IMR-90 (cell line): ENCODE measurements around the gene MSANTD1. TPM values are rescaled to one million over a fixed set of nuclear protein-coding genes. Genes with fewer than 3 reads are reported as not detected.

Source experiments
- ATAC-seq: fragments of 200-7000 bp; cut with Tn5 transposase; 2 replicates; pipeline ENCODE4 v1.9.1; 2020; ENCODE audit warnings: low read depth, mild to moderate bottlenecking, moderate library complexity
- BruUV-seq: library from RNA; stranded (reverse); fragments of 400-500 nt; replicated peaks from 2 replicates; lab custom pipeline; 2021; lab: Mats Ljungman, UMichigan
- CTCF ChIA-PET: fragments of 300-600 bp; formaldehyde crosslinking; extraction: SDS; loops from one replicate; lab custom pipeline; 2021; ENCODE audit warnings: antibody characterized with exemption; lab: Yijun Ruan, JAX
- POLR2A ChIA-PET: fragments of 300-600 bp; sonication (Branson Sonifier 250); formaldehyde crosslinking; loops from one replicate; lab custom pipeline; 2022; ENCODE audit warnings: antibody characterized with exemption; ENCODE audit not compliant: unreplicated experiment; lab: Charles Lee
- DNase-seq: peaks from one replicate; pipeline ENCODE4 v3.0.0; 2013
- H2AFZ ChIP-seq: replicated peaks from 2 replicates; pipeline ENCODE3; 2013; ENCODE audit warnings: low read length, mild to moderate bottlenecking; ENCODE audit not compliant: poor library complexity
- H2AK5ac ChIP-seq: 2 replicates; pipeline ENCODE4 v1.6.1; 2013; ENCODE audit warnings: low read depth, low read length, inconsistent platforms
- H2AK9ac ChIP-seq: replicated peaks from 2 replicates; pipeline ENCODE3; 2013; ENCODE audit warnings: mild to moderate bottlenecking, low read depth, low read length, moderate library complexity; ENCODE audit not compliant: poor library complexity
- H2BK120ac ChIP-seq: 2 replicates; pipeline ENCODE4 v1.6.1; 2013; ENCODE audit warnings: low read depth, low read length, inconsistent platforms
- H2BK15ac ChIP-seq: 3 replicates; pipeline ENCODE4 v1.6.1; 2013; ENCODE audit warnings: low read depth, low read length, inconsistent platforms
- H2BK20ac ChIP-seq: 2 replicates; pipeline ENCODE4 v1.6.1; 2013; ENCODE audit warnings: low read depth, mild to moderate bottlenecking, inconsistent platforms, low read length, moderate library complexity
- H2BK5ac ChIP-seq: 2 replicates; pipeline ENCODE4 v1.6.1; 2013; ENCODE audit warnings: mild to moderate bottlenecking, low read depth, low read length, inconsistent platforms; ENCODE audit not compliant: poor library complexity, severe bottlenecking
- H3K14ac ChIP-seq: replicated peaks from 2 replicates; pipeline ENCODE4 v1.6.1; 2013; ENCODE audit warnings: low read depth, low read length, inconsistent platforms
- H3K18ac ChIP-seq: 2 replicates; pipeline ENCODE4 v1.6.1; 2013; ENCODE audit warnings: low read depth, low read length, control low read depth
- H3K23ac ChIP-seq: 2 replicates; pipeline ENCODE4 v1.6.1; 2013; ENCODE audit warnings: low read depth, low read length, inconsistent platforms
- H3K27ac ChIP-seq: 2 replicates; pipeline ENCODE4 v1.5.1; 2013; ENCODE audit warnings: mild to moderate bottlenecking, control low read depth, low read length; ENCODE audit not compliant: insufficient read depth
- H3K27me3 ChIP-seq: 2 replicates; pipeline ENCODE4 v1.6.1; 2013; ENCODE audit warnings: low read length; ENCODE audit not compliant: control insufficient read depth, insufficient read depth
- H3K36me3 ChIP-seq: 2 replicates; pipeline ENCODE4 v1.6.1; 2013; ENCODE audit warnings: low read length, mixed read lengths; ENCODE audit not compliant: control insufficient read depth, insufficient read depth
- H3K4ac ChIP-seq: 2 replicates; pipeline ENCODE4 v1.6.1; 2013; ENCODE audit warnings: low read depth, low read length, inconsistent platforms
- H3K4me1 ChIP-seq: 2 replicates; pipeline ENCODE4 v1.6.1; 2013; ENCODE audit warnings: low read length, mixed read lengths; ENCODE audit not compliant: control insufficient read depth, insufficient read depth
- H3K4me2 ChIP-seq: 2 replicates; pipeline ENCODE4 v1.6.1; 2013; ENCODE audit warnings: low read depth, mild to moderate bottlenecking, control low read depth, low read length, moderate library complexity
- H3K4me3 ChIP-seq: 2 replicates; pipeline ENCODE4 v1.5.1; 2013; ENCODE audit warnings: low read depth, mild to moderate bottlenecking, control low read depth, low read length, moderate library complexity; ENCODE audit not compliant: insufficient read depth
- H3K56ac ChIP-seq: 2 replicates; pipeline ENCODE4 v1.6.1; 2013; ENCODE audit warnings: low read length, inconsistent platforms; ENCODE audit not compliant: insufficient read depth; ENCODE audit errors: extremely low read depth
- H3K79me1 ChIP-seq, 2 experiments: 2 replicates each; pipeline ENCODE4 v1.6.1; 2013; ENCODE audit warnings: low read length in 2 of 2, inconsistent platforms in 1 of 2, low read depth in 1 of 2
- H3K9ac ChIP-seq: 2 replicates; pipeline ENCODE4 v1.6.1; 2013; ENCODE audit warnings: low read depth, low read length, control low read depth
- H3K9me1 ChIP-seq: 2 replicates; pipeline ENCODE4 v1.6.1; 2013; ENCODE audit warnings: low read length, inconsistent platforms; ENCODE audit not compliant: insufficient read depth
- H3K9me3 ChIP-seq: 2 replicates; pipeline ENCODE4 v1.6.1; 2013; ENCODE audit warnings: low read length; ENCODE audit not compliant: control insufficient read depth, insufficient read depth
- H4K20me1 ChIP-seq: 2 replicates; pipeline ENCODE4 v1.6.1; 2013; ENCODE audit warnings: low read length, inconsistent platforms; ENCODE audit not compliant: insufficient read depth
- H4K5ac ChIP-seq: 2 replicates; pipeline ENCODE4 v1.6.1; 2013; ENCODE audit warnings: mild to moderate bottlenecking, low read depth, low read length, control low read depth
- H4K8ac ChIP-seq, 2 experiments: 2 replicates each; pipeline ENCODE4 v1.6.1; 2013; ENCODE audit warnings: low read depth in 2 of 2, low read length in 2 of 2, control low read depth in 1 of 2, inconsistent platforms in 1 of 2
- H4K91ac ChIP-seq: 2 replicates; pipeline ENCODE4 v1.6.1; 2013; ENCODE audit warnings: low read depth, low read length, inconsistent platforms; ENCODE audit not compliant: insufficient read depth
- BHLHE40 ChIP-seq: fragments of 150-350 bp; IDR thresholded peaks from 2 replicates; pipeline ENCODE4 v1.6.1; 2016; ENCODE audit warnings: mild to moderate bottlenecking, low read depth, low read length
- CEBPB ChIP-seq: IDR thresholded peaks from 2 replicates; pipeline ENCODE4 v1.6.1; 2012; ENCODE audit warnings: low read depth, low read length, improper control_type of control experiment
- CHD1 ChIP-seq: IDR thresholded peaks from 2 replicates; pipeline ENCODE4 v1.6.1; 2012; ENCODE audit warnings: low read depth, low read length, improper control_type of control experiment
- CTCF ChIP-seq: conservative IDR thresholded peaks from 2 replicates; pipeline ENCODE4 v1.5.1; 2012; ENCODE audit warnings: mild to moderate bottlenecking, low read depth, low read length, improper control_type of control experiment
- ELK1 ChIP-seq: fragments of 150-350 bp; IDR thresholded peaks from 2 replicates; pipeline ENCODE4 v1.6.1; 2016; ENCODE audit warnings: low read depth, mild to moderate bottlenecking, low read length, moderate library complexity, borderline replicate concordance
- FOS ChIP-seq: fragments of 150-350 bp; IDR thresholded peaks from 2 replicates; pipeline ENCODE4 v1.6.1; 2016; ENCODE audit warnings: low read depth, low read length
- MAFK ChIP-seq: IDR thresholded peaks from 2 replicates; pipeline ENCODE4 v1.6.1; 2012; ENCODE audit warnings: low read depth, low read length, improper control_type of control experiment
- MAZ ChIP-seq: IDR thresholded peaks from 2 replicates; pipeline ENCODE4 v1.6.1; 2012; ENCODE audit warnings: low read depth, mild to moderate bottlenecking, low read length, improper control_type of control experiment, moderate library complexity, borderline replicate concordance
- MXI1 ChIP-seq: IDR thresholded peaks from 2 replicates; pipeline ENCODE4 v1.6.1; 2012; ENCODE audit warnings: low read depth, mild to moderate bottlenecking, low read length, moderate library complexity, borderline replicate concordance
- NFE2L2 ChIP-seq: fragments of 150-350 bp; IDR thresholded peaks from 2 replicates; pipeline ENCODE4 v1.6.1; 2016; ENCODE audit warnings: low read depth, mild to moderate bottlenecking, low read length
- RAD21 ChIP-seq: IDR thresholded peaks from 2 replicates; pipeline ENCODE4 v1.6.1; 2012; ENCODE audit warnings: low read length, improper control_type of control experiment
- RCOR1 ChIP-seq: IDR thresholded peaks from 2 replicates; pipeline ENCODE4 v1.6.1; 2012; ENCODE audit warnings: mild to moderate bottlenecking, low read length, improper control_type of control experiment; ENCODE audit not compliant: insufficient replicate concordance
- RFX5 ChIP-seq: IDR thresholded peaks from 2 replicates; pipeline ENCODE4 v1.8.0; 2012; ENCODE audit warnings: low read depth, mild to moderate bottlenecking, low read length, moderate library complexity
- SMC3 ChIP-seq: fragments of 150-350 bp; IDR thresholded peaks from 2 replicates; pipeline ENCODE4 v1.6.1; 2016; ENCODE audit warnings: low read depth, mild to moderate bottlenecking, antibody characterized with exemption, low read length, moderate library complexity
- USF2 ChIP-seq: fragments of 150-350 bp; IDR thresholded peaks from 2 replicates; pipeline ENCODE4 v1.6.1; 2017; ENCODE audit warnings: mild to moderate bottlenecking, antibody characterized with exemption, low read length, low read depth
- WGBS, 2 experiments: methylation state at CpG; one replicate each; pipeline versions ENCODE4 v1.1.5 to v1.1.7; 2013; ENCODE audit warnings: missing lambda C conversion rate in 2 of 2; ENCODE audit not compliant: insufficient read length in 1 of 2; ENCODE audit errors: extremely low coverage in 2 of 2; 5-methylcytosine and 5-hydroxymethylcytosine counted together
- dilution Hi-C: fragments of 300-500 bp; cut with HindIII; formaldehyde crosslinking; loops from one replicate; pipeline ENCODE4 v1.14.3; 2018; ENCODE audit warnings: low sequenced_read_pairs; ENCODE audit not compliant: unreplicated experiment
- in situ Hi-C: fragments of 300-500 bp; cut with MboI; formaldehyde crosslinking; loops from 3 replicates; pipeline ENCODE4 v1.14.3; 2019; ENCODE audit warnings: low sequenced_read_pairs, inconsistent platforms, mixed read lengths
- intact Hi-C: fragments of 100-400 bp; cut with micrococcal nuclease; formaldehyde crosslinking; loops from 2 replicates; pipeline ENCODE4 v1.10.0; 2022
- polyA plus RNA-seq, 3 experiments: library from polyadenylated mRNA; depleted of rRNA; stranded (reverse); fragments of >200 nt; gene quantifications; 2 replicates each; pipeline ENCODE4 v1.2.3, GENCODE V29; 2012; ENCODE audit warnings: low replicate concordance in 1 of 3
- total RNA-seq: library from RNA; depleted of rRNA; stranded (reverse); fragments of >200 nt; gene quantifications from 2 replicates; pipeline ENCODE4 v1.2.3, GENCODE V29; 2012

Gene MSANTD1
- total and polyA plus RNA-seq, 2 of the 4 experiments (the other 2 are of a cell fraction) = under 0.01 to 0.07 TPM

GRCh38 chr4:3269105-3269927, 20.4 kb downstream of the MSANTD1 start:
- no peaks in the 10 kb centered on the region for H4K20me1 ChIP-seq
- no peak overlapping the region for H3K9ac ChIP-seq
- H2BK120ac ChIP-seq = no peak overlapping the region
- intact Hi-C loops (no loop called here), dilution Hi-C loops (no loop called here), in situ Hi-C loops (no loop called here)
- no peaks in the 10 kb centered on the region for H3K4me1 ChIP-seq
- no peaks in the 10 kb centered on the region for H3K36me3 ChIP-seq
- TF ChIP-seq CEBPB = no peak
- no peak for TF ChIP-seq NFE2L2
- no peak for TF ChIP-seq ELK1
- TF ChIP-seq SMC3 = no peak
- no peak for TF ChIP-seq BHLHE40
- TF ChIP-seq FOS = no peak
- TF ChIP-seq MAFK = no peak
- TF ChIP-seq CTCF = no peak
- no peak for TF ChIP-seq RCOR1
- TF ChIP-seq MXI1 = no peak
- TF ChIP-seq USF2 = no peak
- no peak for TF ChIP-seq MAZ
- TF ChIP-seq CHD1 = no peak
- no peak for TF ChIP-seq RFX5
- TF ChIP-seq RAD21 = no peak
- ChIA-PET CTCF (no interaction called here), POLR2A (no interaction called here)
- no peak overlapping the region for H3K18ac ChIP-seq
- H2AK5ac ChIP-seq = no peak overlapping the region
- H4K91ac ChIP-seq = no peak overlapping the region
- no TSS peak for BruUV-seq
- peak overlapping the region; percentile 0 for H2AFZ ChIP-seq
- H3K9me1 ChIP-seq = no peaks in the 10 kb centered on the region
- no peak overlapping the region for H2BK15ac ChIP-seq
- 81% methylated on average over 5 of the region's 25 CpGs; no CpG with 5 or more reads in 1 of the 2 experiments for WGBS, 2 experiments
- H3K14ac ChIP-seq = no peak overlapping the region
- DNase-seq (no peak), ATAC-seq (no peak)
- no peak overlapping the region for H2BK5ac ChIP-seq
- H3K56ac ChIP-seq = no peak overlapping the region
- no peak overlapping the region for H4K8ac ChIP-seq
- H3K79me1 ChIP-seq = no peaks in the 10 kb centered on the region
- H2AK9ac ChIP-seq = no peak overlapping the region
- no peak overlapping the region for H3K23ac ChIP-seq
- no peaks in the 10 kb centered on the region for H3K9me3 ChIP-seq
- no peak overlapping the region for H3K4ac ChIP-seq
- H3K27ac ChIP-seq = no peak overlapping the region
- no peak overlapping the region for H3K4me3 ChIP-seq
- no peak overlapping the region for H3K4me2 ChIP-seq
- H3K27me3 ChIP-seq = peaks cover 14% of the 10 kb centered on the region
- H2BK20ac ChIP-seq = no peak overlapping the region
- H4K5ac ChIP-seq = no peak overlapping the region
